B cell (primary cell): ENCODE data around the gene FAM114A1. TPM values are rescaled to one million over a fixed set of nuclear protein-coding genes. Genes with fewer than 3 reads are reported as not detected.
A peak's percentile ranks its signal among the peaks of the same experiment; 100 is the strongest.

Source experiments
- ATAC-seq: fragments of 200-7000 bp; cut with Tn5 transposase; one replicate; pipeline ENCODE4 v1.10.0; 2021; ENCODE audit warnings: low read depth, mild to moderate bottlenecking, moderate number of reproducible peaks, moderate library complexity
- CTCF ChIA-PET: fragments of 350-600 bp; sonication (Branson Sonifier 250); formaldehyde crosslinking; loops from one replicate; lab custom pipeline; 2021; ENCODE audit warnings: antibody characterized with exemption, inconsistent platforms; lab: Charles Lee
- POLR2A ChIA-PET: fragments of 350-600 bp; sonication (Branson Sonifier 250); formaldehyde crosslinking; loops from one replicate; lab custom pipeline; 2021; ENCODE audit warnings: antibody characterized with exemption; lab: Charles Lee
- DNase-seq: peaks from one replicate; pipeline ENCODE4 v3.0.0; 2013
- H2AFZ ChIP-seq: 2 replicates; pipeline ENCODE4 v1.6.1; 2012; ENCODE audit warnings: mild to moderate bottlenecking, low read depth, low read length; ENCODE audit not compliant: insufficient read depth, poor library complexity, severe bottlenecking
- H3K27ac ChIP-seq, 2 donors: 1 replicate in 1 of 2; 2 replicates in 1 of 2; pipeline ENCODE4 v1.5.1; 2012 to 2013; ENCODE audit warnings: low read length in 2 of 2, mild to moderate bottlenecking in 2 of 2, moderate library complexity in 1 of 2
- H3K27me3 ChIP-seq, 4 experiments: fragments of 200-600 bp in 1 of 4; sonication (generic) in 1 of 4; replicated peaks in 1 of 4; 1 replicate in 2 of 4; 2 replicates in 2 of 4; pipeline versions ENCODE4 v1.6.1 to v1.7.0; 2013 to 2016; ENCODE audit warnings: low read length in 3 of 4, mild to moderate bottlenecking in 2 of 4, mixed read lengths in 1 of 4, moderate library complexity in 1 of 4; ENCODE audit not compliant: insufficient read depth in 4 of 4, control insufficient read depth in 3 of 4; ENCODE audit errors: control extremely low read depth in 1 of 4
- H3K36me3 ChIP-seq, 2 experiments: replicated peaks in 1 of 2; 1 replicate in 1 of 2; 2 replicates in 1 of 2; pipeline versions ENCODE4 v1.6.1 to v1.7.1; 2013; ENCODE audit warnings: low read length in 1 of 2; ENCODE audit not compliant: insufficient read depth in 2 of 2, control insufficient read depth in 1 of 2; ENCODE audit errors: control extremely low read depth in 1 of 2, extremely low read depth in 1 of 2
- H3K4me1 ChIP-seq, 2 donors: fragments of 200-600 bp in 1 of 2; sonication (generic) in 1 of 2; 1 replicate in 1 of 2; 2 replicates in 1 of 2; pipeline versions ENCODE4 v1.5.1 to v1.6.1; 2013 to 2017; ENCODE audit warnings: low read length in 2 of 2; ENCODE audit not compliant: control insufficient read depth in 2 of 2, insufficient read depth in 2 of 2
- H3K4me2 ChIP-seq: replicated peaks from 2 replicates; pipeline ENCODE3; 2012; ENCODE audit warnings: mild to moderate bottlenecking, low read depth, low read length; ENCODE audit not compliant: poor library complexity, severe bottlenecking
- H3K4me3 ChIP-seq, 5 experiments: fragments of 200-600 bp in 1 of 5; sonication (generic) in 1 of 5; 1 replicate in 3 of 5; 2 replicates in 2 of 5; pipeline versions ENCODE4 v1.5.1 to v1.7.0; 2011 to 2016; ENCODE audit warnings: low read length in 4 of 5, mild to moderate bottlenecking in 4 of 5, low read depth in 2 of 5, control low read depth in 1 of 5, moderate library complexity in 1 of 5; ENCODE audit not compliant: insufficient read depth in 1 of 5; ENCODE audit errors: control extremely low read depth in 1 of 5, extremely low read depth in 1 of 5
- H3K79me2 ChIP-seq: fragments of 200-600 bp; sonication (generic); one replicate; pipeline ENCODE4 v1.6.0; 2016; ENCODE audit warnings: low read length; ENCODE audit not compliant: control insufficient read depth, insufficient read depth
- H3K9ac ChIP-seq: fragments of 200-600 bp; sonication (generic); 2 replicates; pipeline ENCODE4 v1.6.1; 2017; ENCODE audit warnings: mild to moderate bottlenecking, low read length, moderate library complexity
- H3K9me3 ChIP-seq, 3 donors: one replicate each; pipeline versions ENCODE4 v1.6.1 to v1.7.1; 2013; ENCODE audit warnings: low read length in 2 of 3; ENCODE audit not compliant: control insufficient read depth in 2 of 3, insufficient read depth in 1 of 3; ENCODE audit errors: control extremely low read depth in 1 of 3
- H4K20me1 ChIP-seq: 2 replicates; pipeline ENCODE4 v1.6.0; 2012; ENCODE audit warnings: mild to moderate bottlenecking, low read length; ENCODE audit not compliant: insufficient read depth, control insufficient read depth, poor library complexity, severe bottlenecking
- H3K27ac Mint-ChIP-seq: one replicate; pipeline ENCODE4 v1.8.0; 2021; ENCODE audit warnings: mixed read lengths
- H3K27me3 Mint-ChIP-seq: one replicate; pipeline ENCODE4 v1.8.0; 2021; ENCODE audit warnings: mixed read lengths
- H3K4me1 Mint-ChIP-seq: one replicate; pipeline ENCODE4 v1.8.0; 2021; ENCODE audit warnings: mixed read lengths
- H3K4me3 Mint-ChIP-seq: one replicate; pipeline ENCODE4 v1.8.0; 2021; ENCODE audit warnings: mixed read lengths
- H3K9me3 Mint-ChIP-seq: one replicate; pipeline ENCODE4 v1.8.0; 2022; ENCODE audit warnings: mixed read lengths; ENCODE audit not compliant: insufficient read depth
- EZH2 ChIP-seq: IDR thresholded peaks from 2 replicates; pipeline ENCODE4 v1.6.1; 2012; ENCODE audit warnings: borderline replicate concordance, low read depth, mild to moderate bottlenecking, moderate library complexity, low read length; ENCODE audit not compliant: insufficient read depth, poor library complexity, severe bottlenecking
- WGBS: methylation state at CpG from one replicate; pipeline ENCODE4 v1.1.5; 2013; ENCODE audit warnings: missing lambda C conversion rate; ENCODE audit not compliant: insufficient coverage; 5-methylcytosine and 5-hydroxymethylcytosine counted together
- intact Hi-C: fragments of 100-400 bp; cut with micrococcal nuclease; formaldehyde crosslinking; loops from one replicate; pipeline ENCODE4 v1.10.0; 2022
- polyA plus RNA-seq: library from polyadenylated mRNA; depleted of rRNA; stranded (reverse); fragments of >200 nt; gene quantifications from 2 replicates; pipeline ENCODE4 v1.2.3, GENCODE V29; 2012
- total RNA-seq, 2 donors: library from RNA; stranded (reverse); fragments of 120-200 nt in 1 of 2; gene quantifications; 1 replicate in 1 of 2; 2 replicates in 1 of 2; pipeline versions ENCODE4 v1.2.3 to v1.2.4, GENCODE V29; 2013 to 2022
- TF ChIP-seq, protein P1 (sequence below): fragments of 200-600 bp; IDR thresholded peaks from one replicate; pipeline ENCODE4 v1.8.0; 2022; ENCODE audit warnings: antibody characterized with exemption, mild to moderate bottlenecking

FAM114A1 gene
- total and polyA plus RNA-seq, 2 donors (not counting 1 experiment from before 2014, with no cell fraction given) = 0.30 to 2.9 TPM

GRCh38 chr4:38983291-38983690 lies 115.7 kb downstream of the FAM114A1 start:
- ChIA-PET CTCF (no interaction called here), POLR2A (no interaction called here)
- peaks cover 49% of the 10 kb centered on the region for H3K4me1 Mint-ChIP-seq
- H3K4me3 Mint-ChIP-seq = no peak overlapping the region
- ATAC-seq (no peak), DNase-seq (no peak)
- Histone ChIP-seq H3K27me3 (no peaks in the 10 kb centered on the region), H3K4me1 (peaks cover 35 to 37% of the 10 kb centered on the region in 2 donors), H3K9ac (no peak overlapping the region), H2AFZ (no peak overlapping the region), H3K4me2 (no peak overlapping the region), H3K36me3 (peaks cover 14 to 62% of the 10 kb centered on the region in 2 experiments), H4K20me1 (no peaks in the 10 kb centered on the region), H3K79me2 (peaks cover 13% of the 10 kb centered on the region), H3K9me3 (no peaks in the 10 kb centered on the region), H3K27ac (no peak overlapping the region), H3K4me3 (no peak overlapping the region)
- no peaks in the 10 kb centered on the region for H3K9me3 Mint-ChIP-seq
- TF ChIP-seq, protein P1, sequence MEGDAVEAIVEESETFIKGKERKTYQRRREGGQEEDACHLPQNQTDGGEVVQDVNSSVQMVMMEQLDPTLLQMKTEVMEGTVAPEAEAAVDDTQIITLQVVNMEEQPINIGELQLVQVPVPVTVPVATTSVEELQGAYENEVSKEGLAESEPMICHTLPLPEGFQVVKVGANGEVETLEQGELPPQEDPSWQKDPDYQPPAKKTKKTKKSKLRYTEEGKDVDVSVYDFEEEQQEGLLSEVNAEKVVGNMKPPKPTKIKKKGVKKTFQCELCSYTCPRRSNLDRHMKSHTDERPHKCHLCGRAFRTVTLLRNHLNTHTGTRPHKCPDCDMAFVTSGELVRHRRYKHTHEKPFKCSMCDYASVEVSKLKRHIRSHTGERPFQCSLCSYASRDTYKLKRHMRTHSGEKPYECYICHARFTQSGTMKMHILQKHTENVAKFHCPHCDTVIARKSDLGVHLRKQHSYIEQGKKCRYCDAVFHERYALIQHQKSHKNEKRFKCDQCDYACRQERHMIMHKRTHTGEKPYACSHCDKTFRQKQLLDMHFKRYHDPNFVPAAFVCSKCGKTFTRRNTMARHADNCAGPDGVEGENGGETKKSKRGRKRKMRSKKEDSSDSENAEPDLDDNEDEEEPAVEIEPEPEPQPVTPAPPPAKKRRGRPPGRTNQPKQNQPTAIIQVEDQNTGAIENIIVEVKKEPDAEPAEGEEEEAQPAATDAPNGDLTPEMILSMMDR = no peak
- no peak for TF ChIP-seq EZH2
- 100% methylated on average over 3 of the region's 6 CpGs for WGBS
- peak overlapping the region; percentile 15 for H3K27ac Mint-ChIP-seq
- no peaks in the 10 kb centered on the region for H3K27me3 Mint-ChIP-seq
- intact Hi-C loops = no loop called here

DNA sequence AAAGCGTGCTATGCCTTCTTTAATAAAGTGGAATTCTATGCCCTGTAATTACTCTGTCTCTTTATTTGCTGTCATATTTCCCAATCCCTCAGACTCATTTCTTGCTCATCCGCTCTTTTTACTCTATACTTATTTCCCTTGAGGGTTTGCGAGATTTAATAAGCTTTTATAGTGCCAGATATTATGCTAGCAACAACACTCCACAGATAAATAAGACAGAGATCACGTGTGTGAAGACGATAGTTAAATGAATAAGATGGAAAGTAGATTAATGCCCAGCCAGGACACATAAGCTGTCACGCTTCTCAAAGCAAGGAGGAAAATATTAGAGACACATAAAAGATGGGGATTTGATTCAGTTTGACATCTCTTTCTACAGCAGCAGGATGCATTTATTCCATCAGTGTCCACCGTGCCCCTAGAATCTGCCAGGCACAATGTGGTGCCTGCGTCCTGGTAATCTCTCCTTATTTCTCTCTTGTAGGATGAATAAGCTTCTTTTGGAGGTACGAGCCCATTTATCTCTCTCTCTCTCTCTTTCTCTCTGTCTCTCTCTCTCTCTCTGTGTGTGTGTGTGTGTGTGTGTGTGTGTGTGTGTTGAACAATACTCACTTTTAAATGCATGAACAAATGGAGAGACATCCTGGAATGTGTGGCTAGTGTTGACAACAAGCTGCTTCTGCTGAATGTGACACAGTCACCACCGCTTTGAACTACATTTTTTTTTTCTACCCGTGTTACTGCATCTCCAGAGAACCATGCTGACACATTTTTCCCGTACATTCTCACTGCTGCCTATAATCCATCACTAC lies 116.4 kb downstream of the FAM114A1 start:
- Histone ChIP-seq H3K4me3 (no peak overlapping the region), H3K9ac (no peak overlapping the region), H3K27me3 (no peaks in the 10 kb centered on the region), H3K36me3 (peaks cover 15 to 61% of the 10 kb centered on the region in 2 experiments), H3K4me2 (peak overlapping the region; percentile 60), H2AFZ (no peak overlapping the region), H4K20me1 (no peaks in the 10 kb centered on the region), H3K4me1 (peaks cover 35 to 37% of the 10 kb centered on the region in 2 donors), H3K79me2 (peaks cover 13% of the 10 kb centered on the region), H3K27ac (peak overlapping the region in 1 of 2 donors; percentile 86), H3K9me3 (no peaks in the 10 kb centered on the region)
- H3K4me3 Mint-ChIP-seq = peak overlapping the region; percentile 21
- ATAC-seq = no peak
- TF ChIP-seq, protein P1 = no peak
- TF ChIP-seq EZH2 = no peak
- POLR2A ChIA-PET = no interaction called here
- DNase-seq = no peak
- peaks cover 53% of the 10 kb centered on the region for H3K4me1 Mint-ChIP-seq
- CTCF ChIA-PET = interaction anchor here (0.6 to 3.2 kb wide), 5 partner anchors 58 to 225 kb away, joined by 3 to 22 read pairs (median 8); no protein-coding TSS in a partner anchor
- 82% methylated on average over 3 of the region's 12 CpGs for WGBS
- no peaks in the 10 kb centered on the region for H3K9me3 Mint-ChIP-seq
- intact Hi-C loops = no loop called here
- no peaks in the 10 kb centered on the region for H3K27me3 Mint-ChIP-seq
- H3K27ac Mint-ChIP-seq = peak overlapping the region; percentile 42
